ENCODE results near the gene GLRA2. TPM values are rescaled to one million over a fixed set of nuclear protein-coding genes. Genes with fewer than 3 reads are reported as not detected.

GLRA2 gene
- total RNA-seq, 3 donors from 2014 or later (not counting 1 experiment from before 2014, with no cell fraction given): not detected

GRCh38 chrX:14496674-14497073 is 32.7 kb upstream of the GLRA2 start:
- intact Hi-C loops (cut with micrococcal nuclease): no loop called here
- DNase-seq (peak in 1 of 2 donors; percentile 14), ATAC-seq (peak in 2 of 3 donors; percentile 26 to 36)
- H3K36me3 Mint-ChIP-seq: no peaks in the 10 kb centered on the region
- TF ChIP-seq CTCF (IDR thresholded peaks at IDR 0.05): no peak
- Histone ChIP-seq H3K27ac (ENCODE audit: low read length) (peak overlapping the region; percentile 72), H3K36me3 (ENCODE audit: control insufficient read depth, insufficient read depth, low read length) (no peaks in the 10 kb centered on the region), H3K4me1 (ENCODE audit: control insufficient read depth, insufficient read depth, low read length) (peaks cover 2% of the 10 kb centered on the region), H3K27me3 (ENCODE audit: control insufficient read depth, insufficient read depth, low read length) (no peaks in the 10 kb centered on the region), H3K4me3 (ENCODE audit: low read length) (no peak overlapping the region), H3K9me3 (ENCODE audit: control insufficient read depth, insufficient read depth, low read length) (no peaks in the 10 kb centered on the region)
- H3K27ac Mint-ChIP-seq: peak overlapping the region; percentile 81 to 93
- no peaks in the 10 kb centered on the region for H3K9me3 Mint-ChIP-seq
- 77% methylated on average over 3 of the region's 3 CpGs for WGBS (ENCODE audit: insufficient coverage)
- peaks cover 0 to 3% of the 10 kb centered on the region in 2 donors for H3K27me3 Mint-ChIP-seq (ENCODE audit: low read depth in 2 of 2)
- peaks cover 11 to 23% of the 10 kb centered on the region in 2 donors for H3K4me1 Mint-ChIP-seq
- peak overlapping the region; percentile 82 for H3K4me3 Mint-ChIP-seq

GRCh38 chrX:14497184-14497666 is 32.1 kb upstream of the GLRA2 start:
- H3K4me3 ChIP-seq (ENCODE audit: low read length): no peak overlapping the region
- H3K9me3 Mint-ChIP-seq: no peaks in the 10 kb centered on the region
- peak in 1 of 2 donors; percentile 36 for DNase-seq
- no peaks in the 10 kb centered on the region for H3K27me3 ChIP-seq (ENCODE audit: control insufficient read depth, insufficient read depth, low read length)
- peaks cover 11 to 23% of the 10 kb centered on the region in 2 donors for H3K4me1 Mint-ChIP-seq
- no peaks in the 10 kb centered on the region for H3K36me3 Mint-ChIP-seq
- TF ChIP-seq CTCF (IDR thresholded peaks at IDR 0.05): no peak
- no peaks in the 10 kb centered on the region for H3K36me3 ChIP-seq (ENCODE audit: control insufficient read depth, insufficient read depth, low read length)
- peak; percentile 44 to 71 (median 69) for ATAC-seq
- peak overlapping the region; percentile 81 to 93 for H3K27ac Mint-ChIP-seq
- peak overlapping the region; percentile 82 for H3K4me3 Mint-ChIP-seq
- H3K9me3 ChIP-seq (ENCODE audit: control insufficient read depth, insufficient read depth, low read length): no peaks in the 10 kb centered on the region
- 0% methylated on average over 1 of the region's 4 CpGs for WGBS (ENCODE audit: insufficient coverage)
- intact Hi-C loops (cut with micrococcal nuclease): no loop called here
- H3K4me1 ChIP-seq (ENCODE audit: control insufficient read depth, insufficient read depth, low read length): peaks cover 2% of the 10 kb centered on the region
- H3K27ac ChIP-seq (ENCODE audit: low read length): peak overlapping the region; percentile 72
- no peaks in the 10 kb centered on the region for H3K27me3 Mint-ChIP-seq (ENCODE audit: low read depth in 2 of 2)

- ATAC-seq: no peak
- Mint-ChIP-seq H3K27me3 (ENCODE audit: low read depth in 2 of 2) (peaks cover 0 to 14% of the 10 kb centered on the region in 2 donors), H3K9me3 (no peaks in the 10 kb centered on the region), H3K4me1 (peaks cover 11 to 23% of the 10 kb centered on the region in 2 donors), H3K4me3 (no peak overlapping the region), H3K27ac (no peak overlapping the region), H3K36me3 (no peaks in the 10 kb centered on the region)
- Histone ChIP-seq H3K9me3 (ENCODE audit: control insufficient read depth, insufficient read depth, low read length) (no peaks in the 10 kb centered on the region), H3K4me3 (ENCODE audit: low read length) (no peak overlapping the region), H3K27me3 (ENCODE audit: control insufficient read depth, insufficient read depth, low read length) (no peaks in the 10 kb centered on the region), H3K27ac (ENCODE audit: low read length) (no peak overlapping the region), H3K36me3 (ENCODE audit: control insufficient read depth, insufficient read depth, low read length) (no peaks in the 10 kb centered on the region), H3K4me1 (ENCODE audit: control insufficient read depth, insufficient read depth, low read length) (peaks cover 2% of the 10 kb centered on the region)
- DNase-seq: no peak
- 91% methylated on average over 3 of the region's 5 CpGs for WGBS (ENCODE audit: insufficient coverage)
- no peak for TF ChIP-seq CTCF (IDR thresholded peaks at IDR 0.05)
- intact Hi-C loops (cut with micrococcal nuclease): no loop called here
Measured at GRCh38 chrX:14501327-14501726, 28.0 kb upstream of the GLRA2 start.

- no peak overlapping the region for H3K4me3 Mint-ChIP-seq
- no peaks in the 10 kb centered on the region for H3K9me3 Mint-ChIP-seq
- no peaks in the 10 kb centered on the region for H3K27me3 ChIP-seq (ENCODE audit: control insufficient read depth, insufficient read depth, low read length)
- ATAC-seq (no peak), DNase-seq (no peak)
- no peak for TF ChIP-seq CTCF (IDR thresholded peaks at IDR 0.05)
- no peak overlapping the region for H3K4me3 ChIP-seq (ENCODE audit: low read length)
- H3K9me3 ChIP-seq (ENCODE audit: control insufficient read depth, insufficient read depth, low read length): no peaks in the 10 kb centered on the region
- H3K36me3 Mint-ChIP-seq: no peaks in the 10 kb centered on the region
- no peaks in the 10 kb centered on the region for H3K36me3 ChIP-seq (ENCODE audit: control insufficient read depth, insufficient read depth, low read length)
- H3K27me3 Mint-ChIP-seq (ENCODE audit: low read depth in 2 of 2): peaks cover 0 to 26% of the 10 kb centered on the region in 2 donors
- intact Hi-C loops (cut with micrococcal nuclease): no loop called here
- 89% methylated on average over 1 of the region's 1 CpG for WGBS (ENCODE audit: insufficient coverage)
- no peaks in the 10 kb centered on the region for H3K4me1 ChIP-seq (ENCODE audit: control insufficient read depth, insufficient read depth, low read length)
- no peak overlapping the region for H3K27ac Mint-ChIP-seq
- H3K27ac ChIP-seq (ENCODE audit: low read length): no peak overlapping the region
- H3K4me1 Mint-ChIP-seq: no peaks in the 10 kb centered on the region
Measured at GRCh38 chrX:14504960-14505538, 24.3 kb upstream of the GLRA2 start.
